Esophagus squamous epithelium (tissue), 5 donors: Measurements from ENCODE around the gene RUNX3. TPM values are rescaled to one million over a fixed set of nuclear protein-coding genes. Genes with fewer than 3 reads are reported as not detected.

Experiments used
- DNase-seq: peaks from one replicate; lab custom pipeline; 2025; lab: John Stamatoyannopoulos, UW
- H3K27ac ChIP-seq, 4 donors: fragments of 200-600 bp; sonication (generic); one replicate each; pipeline ENCODE4 v1.5.1; 2016 to 2019; ENCODE audit warnings: mild to moderate bottlenecking in 1 of 4
- H3K27me3 ChIP-seq, 4 donors: fragments of 200-600 bp; sonication (generic); 1 replicate in 3 of 4; 2 replicates in 1 of 4; pipeline versions ENCODE4 v1.5.1 to v1.6.0; 2017 to 2021; ENCODE audit warnings: antibody characterized with exemption in 1 of 4
- H3K36me3 ChIP-seq, 3 donors: fragments of 200-600 bp; sonication (generic); one replicate each; pipeline ENCODE4 v1.5.1; 2016 to 2019
- H3K4me1 ChIP-seq, 3 donors: fragments of 200-600 bp; sonication (generic); one replicate each; pipeline ENCODE4 v1.5.1; 2017 to 2019
- H3K4me3 ChIP-seq, 4 donors: fragments of 200-600 bp; sonication (generic); 1 replicate in 3 of 4; 2 replicates in 1 of 4; pipeline ENCODE4 v1.5.1; 2016 to 2019; ENCODE audit warnings: mild to moderate bottlenecking in 2 of 4, moderate library complexity in 1 of 4
- H3K9me3 ChIP-seq, 3 donors: fragments of 200-600 bp; sonication (generic); one replicate each; pipeline ENCODE4 v1.5.1; 2016 to 2019
- POLR2A ChIP-seq, 4 donors: fragments of 450-650 bp; IDR thresholded peaks; one replicate each; pipeline ENCODE4 v1.6.1; 2017; ENCODE audit warnings: antibody characterized with exemption in 4 of 4, mild to moderate bottlenecking in 4 of 4, moderate library complexity in 3 of 4
- WGBS, 2 donors: methylation state at CpG; one replicate each; pipeline ENCODE4 v1.1.5; 2018; 5-methylcytosine and 5-hydroxymethylcytosine counted together
- intact Hi-C: fragments of 100-400 bp; cut with DNase I; formaldehyde crosslinking; loops from one replicate; pipeline ENCODE4 v1.15.0; 2022
- total RNA-seq, 4 donors: library from RNA; depleted of rRNA; stranded (reverse); fragments of >200 nt; gene quantifications; one replicate each; pipeline ENCODE4 v1.1.0, GENCODE V29; 2016
- TF ChIP-seq, protein P1 (sequence below), 6 experiments: fragments of 450-650 bp in 4 of 6; fragments of 200-600 bp in 2 of 6; sonication (generic) in 2 of 6; IDR thresholded peaks; one replicate each; pipeline ENCODE4 v1.5.1; 2016 to 2019; ENCODE audit warnings: antibody characterized with exemption in 6 of 6, mild to moderate bottlenecking in 4 of 6, moderate library complexity in 4 of 6
- donor health status: DM: yes; HTN: yes; CAD: no.

Gene RUNX3
- total RNA-seq, 4 donors from 2014 or later, result 1.9 to 5.7 (median 3.1) TPM

DNA sequence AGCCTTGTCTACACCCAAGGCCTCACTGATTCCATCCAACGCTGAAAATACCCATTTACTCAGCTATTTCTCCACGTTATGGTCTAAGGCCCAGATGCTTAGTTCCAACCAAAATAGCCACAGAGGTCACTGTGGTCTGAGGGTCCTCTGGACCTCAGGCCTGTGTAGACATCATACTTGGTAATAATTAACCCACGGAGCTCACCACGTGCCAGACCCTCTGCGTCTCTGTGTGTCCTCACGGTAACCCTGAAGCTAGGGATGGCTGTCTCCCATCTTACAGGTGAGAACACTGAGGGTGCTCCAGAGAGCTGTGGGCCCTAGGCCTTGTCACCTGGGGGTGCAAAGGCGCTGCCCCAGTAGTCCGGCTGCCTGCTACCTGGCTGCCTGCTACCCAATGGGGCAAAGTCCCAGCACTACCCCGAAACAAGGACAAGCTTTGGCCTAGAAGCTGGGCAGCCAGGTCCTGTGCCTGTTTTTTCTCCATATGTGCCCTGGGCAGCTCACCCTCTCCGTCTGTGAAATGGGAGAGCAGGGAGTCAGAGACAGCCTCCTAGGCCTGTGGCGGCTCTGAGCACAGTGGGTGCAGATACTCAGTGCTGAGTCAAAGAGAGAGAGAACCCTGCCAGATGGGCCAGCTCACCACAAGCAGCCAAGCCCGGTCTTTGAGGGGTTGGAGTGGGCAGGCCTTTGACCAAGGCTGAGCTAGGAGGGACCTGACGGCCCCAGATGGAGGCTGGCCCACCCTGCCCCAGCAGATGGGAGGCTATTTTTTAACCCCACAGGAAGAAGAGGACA, 17.0 kb upstream of the RUNX3 start:
- TF ChIP-seq, protein P1, sequence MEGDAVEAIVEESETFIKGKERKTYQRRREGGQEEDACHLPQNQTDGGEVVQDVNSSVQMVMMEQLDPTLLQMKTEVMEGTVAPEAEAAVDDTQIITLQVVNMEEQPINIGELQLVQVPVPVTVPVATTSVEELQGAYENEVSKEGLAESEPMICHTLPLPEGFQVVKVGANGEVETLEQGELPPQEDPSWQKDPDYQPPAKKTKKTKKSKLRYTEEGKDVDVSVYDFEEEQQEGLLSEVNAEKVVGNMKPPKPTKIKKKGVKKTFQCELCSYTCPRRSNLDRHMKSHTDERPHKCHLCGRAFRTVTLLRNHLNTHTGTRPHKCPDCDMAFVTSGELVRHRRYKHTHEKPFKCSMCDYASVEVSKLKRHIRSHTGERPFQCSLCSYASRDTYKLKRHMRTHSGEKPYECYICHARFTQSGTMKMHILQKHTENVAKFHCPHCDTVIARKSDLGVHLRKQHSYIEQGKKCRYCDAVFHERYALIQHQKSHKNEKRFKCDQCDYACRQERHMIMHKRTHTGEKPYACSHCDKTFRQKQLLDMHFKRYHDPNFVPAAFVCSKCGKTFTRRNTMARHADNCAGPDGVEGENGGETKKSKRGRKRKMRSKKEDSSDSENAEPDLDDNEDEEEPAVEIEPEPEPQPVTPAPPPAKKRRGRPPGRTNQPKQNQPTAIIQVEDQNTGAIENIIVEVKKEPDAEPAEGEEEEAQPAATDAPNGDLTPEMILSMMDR (IDR thresholded peaks at IDR 0.05), result no peak
- no peak for TF ChIP-seq POLR2A (IDR thresholded peaks at IDR 0.05)
- Histone ChIP-seq H3K27ac (no peak overlapping the region), H3K27me3 (peaks cover 0 to 18% (median 0%) of the 10 kb centered on the region in 4 donors), H3K9me3 (no peaks in the 10 kb centered on the region), H3K4me3 (no peak overlapping the region), H3K36me3 (no peaks in the 10 kb centered on the region), H3K4me1 (no peaks in the 10 kb centered on the region)
- no peak for DNase-seq
- intact Hi-C loops, result no loop called here
- 62 to 79% methylated on average over 4 to 8 of the region's 13 CpGs for WGBS, 2 donors

DNA sequence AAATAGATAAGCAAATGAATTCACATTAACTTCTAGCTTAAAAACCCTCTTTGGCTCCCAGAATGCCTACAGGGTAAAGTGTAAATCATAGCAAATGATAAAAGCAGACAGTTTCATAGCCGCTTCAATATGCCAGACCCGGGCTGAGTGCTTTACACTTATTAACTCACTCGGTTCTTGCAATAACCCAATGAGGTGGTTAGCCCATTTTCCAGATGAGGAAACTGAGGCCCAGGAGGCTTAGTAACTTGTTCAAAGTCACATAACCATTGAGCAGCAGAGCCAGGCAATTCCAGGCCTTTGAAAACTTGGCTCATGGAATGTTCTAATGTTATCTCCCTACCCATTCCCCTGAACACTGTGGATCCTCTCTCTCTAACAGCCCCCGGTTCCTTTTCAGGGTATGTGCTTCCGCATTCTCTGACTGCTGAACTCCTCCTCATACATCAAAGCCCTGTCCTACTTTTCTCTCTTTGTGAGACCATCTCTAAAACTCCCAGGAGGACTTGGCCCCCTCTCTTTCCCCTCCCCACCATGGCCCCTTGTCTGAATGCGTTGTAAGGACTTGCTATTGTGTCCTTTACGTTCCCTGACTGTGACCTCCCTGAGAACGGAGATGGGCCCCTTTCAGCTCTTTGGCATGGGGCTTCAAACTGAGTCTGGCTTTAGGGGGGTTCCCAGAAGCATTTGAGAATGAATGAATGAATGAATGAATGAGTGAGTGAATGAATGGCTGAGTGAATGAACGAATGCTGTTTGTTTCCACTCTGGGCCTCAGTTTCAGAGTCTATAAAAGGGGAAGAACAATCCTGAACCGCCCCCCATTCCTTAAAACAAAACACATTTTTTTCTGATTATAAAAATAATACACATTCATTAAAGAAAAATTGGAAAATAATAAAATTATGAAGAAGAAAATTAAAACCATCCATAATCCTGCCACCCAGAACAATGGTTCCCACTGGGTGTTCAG, 15.6 kb upstream of the RUNX3 start:
- TF ChIP-seq, protein P1 (IDR thresholded peaks at IDR 0.05), result no peak
- 85% methylated on average over 10 of the region's 10 CpGs for WGBS, 2 donors

DNA sequence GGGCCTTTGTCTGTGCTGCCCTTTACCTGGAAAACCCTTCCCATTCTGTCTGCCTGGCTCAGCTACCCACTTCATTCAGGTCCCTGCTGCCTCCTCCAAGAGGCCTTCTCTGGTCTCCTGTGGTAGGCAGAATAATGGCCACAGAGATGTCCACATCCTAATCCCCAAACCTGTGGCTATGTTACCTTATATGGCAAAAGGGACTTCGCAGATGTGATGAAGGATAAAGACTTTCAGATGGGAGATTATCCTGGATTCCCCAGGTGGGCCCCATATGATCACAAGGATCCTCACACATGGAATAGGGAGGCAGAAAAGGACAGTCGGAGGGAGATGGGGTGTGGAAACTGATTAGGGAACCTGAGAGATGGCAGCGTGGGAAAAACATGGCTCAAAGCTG, 14.2 kb upstream of the RUNX3 start:
- TF ChIP-seq POLR2A (IDR thresholded peaks at IDR 0.05), result no peak
- TF ChIP-seq, protein P1 (IDR thresholded peaks at IDR 0.05), result no peak
- DNase-seq, result no peak
- Histone ChIP-seq H3K4me3 (no peak overlapping the region), H3K4me1 (no peaks in the 10 kb centered on the region), H3K9me3 (no peaks in the 10 kb centered on the region), H3K27me3 (peaks cover 0 to 35% (median 0%) of the 10 kb centered on the region in 4 donors), H3K27ac (no peak overlapping the region), H3K36me3 (no peaks in the 10 kb centered on the region)
- intact Hi-C loops, result no loop called here
- 76 to 100% methylated on average over 3 of the region's 3 CpGs for WGBS, 2 donors

More for the DNA sequence above, 15.6 kb upstream of the RUNX3 start:
- no peaks in the 10 kb centered on the region for H3K36me3 ChIP-seq
- H3K27me3 ChIP-seq, result peaks cover 0 to 29% (median 0%) of the 10 kb centered on the region in 4 donors
- no peak for DNase-seq
- intact Hi-C loops, result no loop called here
- H3K27ac ChIP-seq, result no peak overlapping the region
- no peak overlapping the region for H3K4me3 ChIP-seq
- no peaks in the 10 kb centered on the region for H3K9me3 ChIP-seq
- no peaks in the 10 kb centered on the region for H3K4me1 ChIP-seq

DNA sequence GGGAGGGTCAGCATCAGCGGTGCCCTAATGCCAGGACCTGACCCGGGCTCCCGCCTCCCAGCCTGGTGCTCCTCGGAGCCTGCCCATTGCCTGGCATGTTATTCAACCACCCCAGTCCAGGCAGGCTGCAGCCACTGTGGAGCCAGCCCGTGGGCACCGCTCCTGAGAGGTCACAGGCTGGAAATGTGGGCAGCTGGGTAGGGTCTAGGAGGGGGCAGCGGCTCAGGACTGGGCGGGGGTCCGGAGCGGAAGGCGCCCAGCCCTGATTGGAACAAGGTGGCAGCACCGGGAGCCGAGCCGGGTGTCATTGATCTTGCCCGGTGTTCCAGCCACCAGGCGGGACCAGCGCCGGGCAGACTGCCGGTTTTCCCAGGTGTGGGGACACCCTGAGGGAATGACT, 12.7 kb upstream of the RUNX3 start:
- H3K4me3 ChIP-seq, result no peak overlapping the region
- no peak for TF ChIP-seq POLR2A (IDR thresholded peaks at IDR 0.05)
- TF ChIP-seq, protein P1 (IDR thresholded peaks at IDR 0.05), result no peak
- intact Hi-C loops, result no loop called here
- WGBS, 2 donors, result 41% methylated on average over 13 of the region's 19 CpGs; no CpG with 5 or more reads in 1 of the 2 donors
- H3K27me3 ChIP-seq, result peaks cover 0 to 38% (median 0%) of the 10 kb centered on the region in 4 donors
- no peak overlapping the region for H3K27ac ChIP-seq
- H3K9me3 ChIP-seq, result no peaks in the 10 kb centered on the region
- no peaks in the 10 kb centered on the region for H3K36me3 ChIP-seq
- H3K4me1 ChIP-seq, result no peaks in the 10 kb centered on the region
- no peak for DNase-seq
